ENCODE results near the gene HGFAC. TPM values are rescaled to one million over a fixed set of nuclear protein-coding genes. Genes with fewer than 3 reads are reported as not detected.
A peak's percentile ranks its signal among the peaks of the same experiment; 100 is the strongest.

HGFAC gene
- total RNA-seq, 4 donors from 2014 or later, result 0.54 TPM; not detected in 3

GRCh38 chr4:3461515-3462291 is 19.9 kb downstream of the HGFAC start:
- TF ChIP-seq CTCF (IDR thresholded peaks at IDR 0.05) (no peak), POLR2A (IDR thresholded peaks at IDR 0.05) (no peak)
- Histone ChIP-seq H3K27me3 (no peaks in the 10 kb centered on the region), H3K4me1 (peaks cover 9 to 17% of the 10 kb centered on the region in 2 donors), H3K9me3 (no peaks in the 10 kb centered on the region), H3K4me3 (replicated peaks in 1 of 3) (no peak overlapping the region), H3K36me3 (no peaks in the 10 kb centered on the region), H3K27ac (peak overlapping the region in 1 of 3 donors; percentile 53)
- DNase-seq, result peak; percentile 90 to 96
- intact Hi-C loops (cut with DNase I), result no loop called here
- WGBS, 2 donors, result 61 to 86% methylated on average over 7 to 12 of the region's 25 CpGs

GRCh38 chr4:3462321-3462789 is 20.6 kb downstream of the HGFAC start:
- intact Hi-C loops (cut with DNase I), result no loop called here
- Histone ChIP-seq H3K27me3 (no peaks in the 10 kb centered on the region), H3K4me1 (peaks cover 9 to 17% of the 10 kb centered on the region in 2 donors), H3K27ac (peak overlapping the region in 1 of 3 donors; percentile 5), H3K9me3 (no peaks in the 10 kb centered on the region), H3K36me3 (no peaks in the 10 kb centered on the region), H3K4me3 (replicated peaks in 1 of 3) (no peak overlapping the region)
- DNase-seq, result no peak
- TF ChIP-seq CTCF (IDR thresholded peaks at IDR 0.05), result no peak
- TF ChIP-seq POLR2A (IDR thresholded peaks at IDR 0.05), result no peak
- WGBS, 2 donors, result 66 to 89% methylated on average over 6 to 7 of the region's 10 CpGs

- peak; percentile 63 to 75 for DNase-seq
- peak within 1 kb of the TSS in 1 of 3 donors; percentile 5 for H3K27ac ChIP-seq
- peak within 1 kb of the TSS in 1 of 3 donors; percentile 35 for H3K4me3 ChIP-seq (replicated peaks in 1 of 3)
- peaks cover 9 to 17% of the 10 kb centered on the region in 2 donors for H3K4me1 ChIP-seq
- 20 to 43% methylated on average over 1 to 9 of the region's 44 CpGs for WGBS, 2 donors
- TF ChIP-seq CTCF (IDR thresholded peaks at IDR 0.05), result no peak
- TF ChIP-seq POLR2A (IDR thresholded peaks at IDR 0.05), result no peak
- intact Hi-C loops (cut with DNase I), result no loop called here
- H3K9me3 ChIP-seq, result no peaks in the 10 kb centered on the region
- no peaks in the 10 kb centered on the region for H3K27me3 ChIP-seq
- no peaks in the 10 kb centered on the region for H3K36me3 ChIP-seq
Observed at GRCh38 chr4:3462790-3463415, 21.1 kb downstream of the HGFAC start, which contains the start of gene DOK7. Gene DOK7 (plus strand): TSS chr4:3463306. CDS start chr4:3463376, 70 bp downstream.

GRCh38 chr4:3463556-3464348 is 22.0 kb downstream of the HGFAC start:
- H3K4me1 ChIP-seq, result peaks cover 9 to 17% of the 10 kb centered on the region in 2 donors
- WGBS, 2 donors, result 58 to 100% methylated on average over 1 to 7 of the region's 43 CpGs
- no peaks in the 10 kb centered on the region for H3K9me3 ChIP-seq
- intact Hi-C loops (cut with DNase I), result no loop called here
- no peak overlapping the region for H3K27ac ChIP-seq
- no peaks in the 10 kb centered on the region for H3K36me3 ChIP-seq
- no peak for DNase-seq
- peak overlapping the region in 1 of 3 donors; percentile 35 for H3K4me3 ChIP-seq (replicated peaks in 1 of 3)
- TF ChIP-seq CTCF (IDR thresholded peaks at IDR 0.05) (no peak), POLR2A (IDR thresholded peaks at IDR 0.05) (no peak)
- no peaks in the 10 kb centered on the region for H3K27me3 ChIP-seq

All from thyroid gland (tissue), 4 donors.